HepG2 (cell line): Measurements from ENCODE around the gene NDRG2. TPM values are rescaled to one million over a fixed set of nuclear protein-coding genes. Genes with fewer than 3 reads are reported as not detected.

ENCODE experiments used
- CEBPG ChIP-seq: IDR thresholded peaks from 2 replicates; pipeline ENCODE4 v1.6.1; 2016
- ELF3 ChIP-seq: IDR thresholded peaks from 2 replicates; pipeline ENCODE4 v1.6.1; 2016; ENCODE audit warnings: missing genetic modification reagents, missing compliant biosample characterization
- FOXO1 ChIP-seq: sonication (generic); formaldehyde crosslinking; IDR thresholded peaks from 2 replicates; pipeline ENCODE4 v1.4.0; 2020; ENCODE audit warnings: missing genetic modification reagents
- HES4 ChIP-seq: sonication (generic); formaldehyde crosslinking; IDR thresholded peaks from 2 replicates; pipeline ENCODE4 v1.9.0; 2021; ENCODE audit warnings: mild to moderate bottlenecking, missing genetic modification reagents, borderline replicate concordance
- HIC2 ChIP-seq: sonication (generic); formaldehyde crosslinking; IDR thresholded peaks from 2 replicates; pipeline ENCODE4 v1.9.0; 2022; ENCODE audit warnings: low read depth, missing genetic modification reagents
- HOXA9 ChIP-seq: sonication (generic); formaldehyde crosslinking; IDR thresholded peaks from 2 replicates; pipeline ENCODE4 v1.8.1; 2022; ENCODE audit warnings: missing genetic modification reagents, mild to moderate bottlenecking, moderate library complexity, borderline replicate concordance
- KAT8 ChIP-seq: IDR thresholded peaks from 2 replicates; pipeline ENCODE4 v1.6.1; 2016; ENCODE audit warnings: missing genetic modification reagents, missing compliant biosample characterization
- KDM5B ChIP-seq: sonication (generic); formaldehyde crosslinking; IDR thresholded peaks from 2 replicates; pipeline ENCODE4 v1.4.0; 2020; ENCODE audit warnings: missing genetic modification reagents, mild to moderate bottlenecking, borderline replicate concordance
- MAFF ChIP-seq: IDR thresholded peaks from 2 replicates; pipeline ENCODE4 v1.6.1; 2011; ENCODE audit warnings: low read depth, low read length, improper control_type of control experiment
- MTF2 ChIP-seq: sonication (generic); formaldehyde crosslinking; IDR thresholded peaks from 2 replicates; pipeline ENCODE4 v1.5.0; 2020; ENCODE audit warnings: missing genetic modification reagents, borderline replicate concordance
- MYC ChIP-seq: sonication (generic); formaldehyde crosslinking; IDR thresholded peaks from 2 replicates; pipeline ENCODE4 v1.9.0; 2021; ENCODE audit warnings: missing genetic modification reagents, borderline replicate concordance
- PREB ChIP-seq: sonication (generic); formaldehyde crosslinking; IDR thresholded peaks from 2 replicates; pipeline ENCODE4 v1.4.0; 2020; ENCODE audit warnings: missing genetic modification reagents
- REST ChIP-seq, 2 experiments: IDR thresholded peaks; 2 replicates each; pipeline ENCODE4 v1.6.1; 2011 to 2012; ENCODE audit warnings: low read length in 2 of 2, borderline replicate concordance in 1 of 2, low read depth in 1 of 2, mild to moderate bottlenecking in 1 of 2, moderate library complexity in 1 of 2
- SNAPC2 ChIP-seq: sonication (generic); formaldehyde crosslinking; IDR thresholded peaks from 2 replicates; pipeline ENCODE4 v1.8.1; 2022; ENCODE audit warnings: mild to moderate bottlenecking, missing genetic modification reagents
- TBX3 ChIP-seq: fragments of 450-650 bp; IDR thresholded peaks from 2 replicates; pipeline ENCODE4 v1.6.1; 2017; ENCODE audit warnings: antibody characterized with exemption, mild to moderate bottlenecking, inconsistent platforms, borderline replicate concordance
- ZBTB7B ChIP-seq: sonication (generic); formaldehyde crosslinking; IDR thresholded peaks from 2 replicates; pipeline ENCODE4 v1.4.0; 2020; ENCODE audit warnings: missing genetic modification reagents
- ZNF124 ChIP-seq: sonication (generic); formaldehyde crosslinking; IDR thresholded peaks from 2 replicates; pipeline ENCODE4 v1.4.0; 2020; ENCODE audit warnings: missing genetic modification reagents
- ZNF44 ChIP-seq: sonication (generic); formaldehyde crosslinking; IDR thresholded peaks from 2 replicates; pipeline ENCODE4 v1.5.1; 2020; ENCODE audit warnings: mild to moderate bottlenecking, missing genetic modification reagents
- ZNF552 ChIP-seq: sonication (generic); formaldehyde crosslinking; IDR thresholded peaks from 2 replicates; pipeline ENCODE4 v1.9.0; 2022; ENCODE audit warnings: missing genetic modification reagents, mild to moderate bottlenecking, borderline replicate concordance
- ZNF709 ChIP-seq: sonication (generic); formaldehyde crosslinking; IDR thresholded peaks from 2 replicates; pipeline ENCODE4 v1.5.0; 2020; ENCODE audit warnings: mild to moderate bottlenecking, missing genetic modification reagents
- ZNF776 ChIP-seq: sonication (generic); formaldehyde crosslinking; IDR thresholded peaks from 2 replicates; pipeline ENCODE4 v1.4.0; 2020; ENCODE audit warnings: mild to moderate bottlenecking, missing genetic modification reagents
- ZNF800 ChIP-seq: sonication (generic); formaldehyde crosslinking; IDR thresholded peaks from 2 replicates; pipeline ENCODE4 v1.4.0; 2020; ENCODE audit warnings: missing genetic modification reagents
- ZSCAN20 ChIP-seq: sonication (generic); formaldehyde crosslinking; IDR thresholded peaks from 2 replicates; pipeline ENCODE4 v1.4.0; 2020; ENCODE audit warnings: missing genetic modification reagents, mild to moderate bottlenecking, borderline replicate concordance
- polyA plus RNA-seq, 8 experiments: library from polyadenylated mRNA; depleted of rRNA in 3 of 8; stranded (reverse) in 7 of 8; unstranded in 1 of 8; fragments of >200 nt; fragmentation: Illumina TruSeq in 4 of 8; extraction: Trizol in 4 of 8; gene quantifications; 2 replicates each; pipeline versions ENCODE4 v1.2.1 to v1.2.3, GENCODE V29; 2011 to 2016; ENCODE audit warnings: low read depth in 4 of 8, missing spikeins in 1 of 8, mixed read lengths in 1 of 8; ENCODE audit not compliant: insufficient read depth in 1 of 8
- total RNA-seq, 5 experiments: library from RNA; depleted of rRNA; stranded (reverse); fragments of >200 nt; fragmentation: Illumina TruSeq; extraction: Trizol; gene quantifications; 2 replicates each; pipeline ENCODE4 v1.2.3, GENCODE V29; 2016; ENCODE audit warnings: low read depth in 1 of 5

The NDRG2 gene
- total and polyA plus RNA-seq, 2 of the 13 experiments (the other 11 are each of a cell fraction or from before 2014, with no cell fraction given), result 27.2 to 189 TPM

DNA sequence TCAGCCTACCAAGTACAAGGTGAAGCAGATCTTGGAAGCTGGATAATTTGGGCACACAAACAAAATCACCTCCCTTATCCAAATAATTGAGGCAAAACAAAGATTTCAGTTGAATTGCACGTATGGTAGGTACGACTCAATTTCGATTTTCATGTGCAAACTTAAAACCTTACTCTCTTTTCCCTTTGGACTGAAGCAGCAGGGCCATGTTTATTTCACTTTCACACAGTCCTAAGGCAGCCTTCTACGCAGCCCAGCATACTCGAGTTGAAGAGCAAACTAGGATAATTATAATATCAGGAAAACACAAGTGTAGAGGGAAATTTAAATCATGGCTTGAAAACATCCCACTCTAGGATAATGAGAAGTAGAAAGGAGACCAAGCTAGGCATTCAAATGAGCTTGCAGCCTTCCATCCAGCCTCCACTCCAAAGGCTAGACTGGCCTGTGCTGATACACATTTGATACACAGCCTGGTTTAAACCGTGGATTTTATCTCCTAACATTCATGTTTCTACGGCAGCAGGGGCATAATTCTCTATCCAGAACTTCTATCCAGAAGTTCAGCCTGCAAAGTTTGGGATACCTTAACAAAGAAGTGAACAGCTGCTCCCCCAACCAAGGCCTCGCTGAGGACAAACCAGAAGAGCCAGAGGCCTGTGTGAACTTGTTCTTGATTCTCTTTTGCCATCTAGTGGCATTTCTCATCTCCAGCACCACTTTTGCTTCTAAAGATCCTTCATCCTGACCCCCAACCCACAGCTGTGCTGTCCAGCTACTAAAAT lies 14.9 kb upstream of the NDRG2 start (continued):
- 0 out of 2 replicates have a peak, but pooled peaks have one; percentile 23 for TF ChIP-seq KDM5B (CRISPR knock-in tag)
- no peak for TF ChIP-seq PREB (CRISPR knock-in tag)
- TF ChIP-seq MYC, result no peak
- no peak for TF ChIP-seq ZSCAN20
- no peak for TF ChIP-seq MAFF
- no peak for TF ChIP-seq MTF2 (CRISPR knock-in tag)
- no peak for TF ChIP-seq HES4 (CRISPR knock-in tag)
- TF ChIP-seq HOXA9 (CRISPR knock-in tag), result no peak
- no peak for TF ChIP-seq SNAPC2 (CRISPR knock-in tag)
- no peak for TF ChIP-seq ZNF709 (CRISPR knock-in tag)
- TF ChIP-seq HIC2 (CRISPR knock-in tag), result no peak
- TF ChIP-seq CEBPG (CRISPR knock-in tag), result no peak
- TF ChIP-seq REST (IDR thresholded peaks at IDR 0.05; ENCODE audit: borderline replicate concordance in 1 of 2, low read depth in 1 of 2, low read length in 2 of 2), result no peak
- no peak for TF ChIP-seq ZNF124 (CRISPR knock-in tag)
- TF ChIP-seq ZNF552, result no peak
- no peak for TF ChIP-seq ZNF776 (CRISPR knock-in tag)
- TF ChIP-seq ZNF800 (CRISPR knock-in tag), result no peak
- TF ChIP-seq ELF3 (CRISPR knock-in tag), result peak; percentile 50; the same call in 1 of the 2 replicates
- peak; percentile 73 for TF ChIP-seq KAT8
- TF ChIP-seq ZBTB7B, result no peak
- TF ChIP-seq TBX3, result no peak
- TF ChIP-seq ZNF44, result no peak
- no peak for TF ChIP-seq FOXO1 (CRISPR knock-in tag)
